ENCODE measurements around the gene LRFN2.

LRFN2 gene

DNA sequence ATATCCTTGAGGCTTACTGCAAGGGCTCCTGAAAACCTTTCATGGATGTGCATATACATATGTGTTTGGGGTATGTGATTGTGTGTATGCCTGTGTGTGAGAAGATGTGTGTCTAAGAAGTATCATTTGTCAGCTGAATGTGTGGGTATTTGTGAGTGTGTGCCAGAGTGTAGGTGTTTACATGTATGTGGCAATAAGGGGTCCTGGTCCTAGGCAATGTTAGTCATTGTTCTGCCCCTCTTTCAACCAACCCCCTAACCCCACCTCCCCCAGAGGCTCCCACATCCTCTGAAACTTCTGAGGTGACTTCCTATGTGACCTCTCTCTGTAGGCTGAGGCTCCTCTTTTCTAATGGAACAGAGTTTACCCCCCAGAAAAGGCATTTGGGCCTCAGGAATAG lies 186.4 kb downstream of the LRFN2 start:
- DNase-seq (ENCODE audit: low read depth) = no peak

DNA sequence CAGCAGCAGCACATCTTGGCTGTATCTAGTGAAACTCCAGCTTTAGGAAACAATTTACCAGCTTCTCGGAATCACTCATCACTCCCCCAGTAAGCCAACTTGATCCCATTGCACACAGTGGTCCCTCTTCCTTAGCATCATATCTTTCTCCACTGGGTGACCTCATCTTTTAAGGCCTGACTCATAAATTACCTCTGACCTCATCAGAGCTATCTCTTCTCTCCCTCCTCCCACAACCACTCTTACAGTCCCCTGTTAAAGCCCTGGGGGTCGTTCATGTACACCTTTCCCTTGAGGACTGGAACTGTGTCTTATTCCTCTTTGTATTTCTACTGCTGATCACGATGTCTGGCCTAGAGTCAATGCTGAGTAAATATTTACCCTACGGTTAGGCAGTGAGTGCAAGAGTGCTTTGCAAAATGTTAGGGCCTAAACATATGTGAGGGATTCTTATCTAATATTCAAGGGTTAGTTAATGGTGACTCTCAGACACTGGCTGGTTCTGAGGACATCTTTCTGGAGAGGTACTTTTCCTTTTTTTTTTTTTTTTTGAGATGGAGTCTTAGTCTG lies 187.2 kb downstream of the LRFN2 start:
- DNase-seq (ENCODE audit: low read depth) = no peak

DNA sequence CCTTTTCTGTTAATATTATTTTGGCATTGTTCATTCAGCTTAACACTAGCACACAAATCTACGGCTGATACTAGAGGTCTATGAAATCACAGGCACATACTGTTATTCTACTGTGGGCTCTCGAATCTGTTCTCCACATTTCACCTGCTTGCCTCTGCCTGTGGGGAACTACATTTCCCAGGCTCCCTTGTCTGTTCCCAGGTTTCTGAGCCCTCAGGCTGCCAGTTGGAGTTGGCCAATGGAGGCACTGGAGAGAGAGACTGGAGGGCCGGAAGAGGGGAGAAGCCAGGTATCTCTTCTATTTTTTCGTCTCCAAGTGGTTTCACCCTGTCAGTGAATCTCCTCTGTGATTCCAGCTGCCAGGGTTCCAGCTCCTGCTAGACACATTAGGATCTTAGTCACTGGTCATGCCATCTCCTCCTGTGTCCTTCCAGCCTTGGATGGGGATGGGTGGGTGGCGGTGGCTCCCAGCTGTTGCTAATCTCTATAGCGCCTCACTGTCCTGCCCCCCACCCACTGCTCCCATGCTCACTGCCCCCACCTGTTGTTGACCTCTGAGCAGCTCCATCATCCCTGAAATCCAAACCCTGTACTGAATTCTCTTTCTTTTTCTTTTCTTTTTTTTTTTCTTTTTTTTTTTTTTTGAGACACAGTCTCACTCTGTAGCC lies 188.2 kb downstream of the LRFN2 start:
- no peak for DNase-seq (ENCODE audit: low read depth)

DNA sequence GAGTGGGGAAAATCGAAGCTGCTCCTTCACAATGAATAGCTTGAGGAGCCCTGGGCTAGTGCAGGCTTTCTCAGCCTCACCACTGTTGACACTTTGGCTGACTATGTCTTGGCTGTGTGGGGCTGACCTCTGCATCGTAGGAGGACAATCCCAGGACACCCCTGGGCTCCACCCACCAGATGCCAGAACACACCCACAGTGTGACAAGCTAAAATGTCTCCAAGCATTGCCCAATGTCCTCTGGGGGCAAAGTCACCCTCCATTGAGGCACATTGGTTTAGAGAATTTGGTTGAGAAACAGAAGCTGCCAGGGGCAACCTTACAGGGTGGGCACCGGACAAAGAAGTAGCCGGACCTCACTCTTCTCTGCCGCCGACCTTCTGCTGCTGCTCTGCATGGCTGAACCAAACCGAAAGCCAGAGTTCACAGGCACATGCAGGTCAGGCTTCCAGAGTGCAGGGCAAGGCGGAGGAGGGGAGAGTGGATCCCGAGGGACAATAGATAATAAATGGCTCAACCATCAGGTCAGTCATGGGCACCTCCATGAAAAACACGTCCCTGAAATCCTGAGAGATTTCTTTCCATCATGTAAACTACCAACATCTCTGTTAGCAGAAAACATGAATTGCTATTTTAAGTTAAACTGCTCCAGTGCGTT lies 189.0 kb downstream of the LRFN2 start:
- DNase-seq (ENCODE audit: low read depth) = no peak

DNA sequence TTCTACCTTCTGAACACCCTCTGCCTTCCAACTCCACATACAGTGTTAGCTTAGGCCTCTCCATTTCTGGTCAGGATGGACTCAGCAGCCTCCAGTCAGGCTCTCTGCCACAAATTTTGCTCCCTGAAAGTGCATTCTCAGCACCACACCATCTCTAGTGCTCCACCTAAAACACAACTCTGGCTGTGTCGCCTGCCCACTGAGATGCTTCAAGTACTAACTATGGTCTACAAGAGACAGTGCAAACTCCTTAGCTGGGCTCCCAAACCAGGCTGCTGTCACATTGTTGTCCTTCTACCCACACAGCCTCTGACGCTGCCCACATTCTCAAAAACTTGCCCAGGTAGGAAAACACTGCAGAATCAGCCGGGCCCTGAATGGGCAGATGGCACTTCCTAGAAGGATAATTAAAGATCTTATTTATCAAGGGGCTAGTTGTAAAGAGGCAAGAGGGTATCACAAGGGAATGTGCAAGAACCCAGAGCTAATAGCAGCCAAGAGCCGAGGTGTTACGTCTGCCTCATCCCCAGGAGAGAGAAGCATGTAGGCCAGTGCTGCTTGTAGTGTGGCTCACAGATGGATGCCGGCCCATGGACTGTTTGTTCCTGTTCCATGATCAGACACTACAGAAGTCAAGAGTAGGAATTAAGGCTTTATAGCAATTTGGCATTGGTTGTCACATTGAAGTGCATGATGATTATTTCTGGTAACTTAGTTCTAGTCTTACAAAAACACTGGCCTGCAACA lies 189.7 kb downstream of the LRFN2 start:
- no peak for DNase-seq (ENCODE audit: low read depth)

DNA sequence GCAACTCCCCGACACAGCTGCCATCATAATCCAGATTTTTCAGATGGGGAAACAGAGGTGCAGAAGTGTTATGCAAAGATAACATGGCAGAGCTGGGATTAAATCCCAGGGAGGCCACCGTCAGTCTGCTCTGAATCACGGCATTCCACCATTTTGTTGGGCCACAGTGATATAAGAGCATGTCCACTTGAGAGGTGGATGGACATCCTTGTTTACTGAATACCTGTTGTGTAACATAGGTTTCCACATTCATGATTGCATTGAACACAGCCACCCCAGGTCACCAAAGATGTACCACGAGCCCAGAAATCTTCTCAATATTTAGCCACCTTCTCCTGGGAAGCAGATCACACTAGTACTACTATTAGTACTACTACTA lies 191.5 kb downstream of the LRFN2 start:
- no peak for DNase-seq (ENCODE audit: low read depth)

DNA sequence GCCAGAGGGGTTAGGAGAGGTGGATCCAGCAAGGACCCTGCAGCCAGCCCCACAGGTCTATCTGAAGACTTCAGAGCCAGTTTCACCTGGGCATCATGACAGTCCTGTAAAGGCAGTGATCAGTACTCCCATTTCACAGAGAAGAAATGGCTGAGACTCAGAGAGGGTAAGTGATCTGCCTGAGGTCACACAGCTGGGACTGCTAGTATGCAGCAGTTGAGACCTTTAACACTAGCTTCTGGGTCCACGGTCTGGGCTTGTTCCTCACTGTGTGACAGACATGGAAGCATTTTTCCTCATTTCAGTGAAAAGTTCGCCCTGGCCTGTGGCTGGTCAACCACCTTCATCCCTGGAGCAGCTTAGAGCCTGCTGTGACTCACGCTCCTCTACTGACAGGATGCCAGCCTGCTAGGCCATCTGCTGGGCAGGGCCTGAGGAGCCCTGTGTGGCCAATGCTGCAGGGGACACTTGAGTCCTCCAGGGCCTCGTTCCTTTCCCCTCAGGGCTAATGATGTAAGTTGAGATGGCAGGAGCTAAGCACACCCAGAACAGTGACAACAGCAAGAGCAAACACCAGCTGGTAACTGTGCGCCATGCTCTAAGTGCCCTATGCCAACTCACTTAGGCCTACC lies 192.0 kb downstream of the LRFN2 start:
- no peak for DNase-seq (ENCODE audit: low read depth)

DNA sequence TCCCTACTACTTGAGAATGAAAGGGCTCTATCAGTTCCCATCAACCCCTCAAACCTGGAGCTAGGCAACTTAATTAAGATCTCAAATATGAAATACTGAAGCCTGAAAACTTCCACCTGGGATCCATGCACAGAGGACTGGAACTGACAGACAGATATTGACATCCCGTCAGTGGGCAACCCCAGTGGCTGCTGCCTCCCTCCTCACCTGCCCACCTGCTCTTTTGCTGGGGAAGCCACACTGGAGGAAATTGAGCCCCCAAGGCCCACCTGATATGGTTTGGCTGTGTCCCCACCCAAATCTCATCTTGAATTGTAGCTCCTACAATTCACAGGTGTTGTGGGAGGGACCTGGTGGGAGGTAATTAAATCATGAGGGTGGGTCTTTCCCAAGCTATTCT lies 192.8 kb downstream of the LRFN2 start:
- DNase-seq (ENCODE audit: low read depth) = no peak

DNA sequence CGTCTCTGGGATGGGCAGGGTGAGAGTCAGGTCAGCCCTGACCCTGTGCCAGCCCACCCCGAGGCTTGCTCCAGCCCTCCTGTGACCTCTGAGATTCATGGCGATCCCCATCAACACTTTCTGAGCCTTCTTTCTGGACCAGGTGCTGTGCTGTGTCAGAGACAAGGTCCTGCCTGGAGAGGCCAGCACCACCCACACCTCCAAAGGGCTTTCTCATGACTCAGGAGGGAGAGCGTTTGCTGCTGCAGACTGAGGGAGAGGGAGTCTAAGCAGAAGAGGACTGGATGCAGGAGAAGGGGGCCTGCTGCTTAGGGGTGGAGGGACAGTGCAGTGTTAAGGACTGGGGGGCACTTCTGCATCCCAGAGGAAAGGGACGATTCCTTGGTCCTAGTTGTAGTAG lies 193.5 kb downstream of the LRFN2 start:
- DNase-seq (ENCODE audit: low read depth) = no peak

DNA sequence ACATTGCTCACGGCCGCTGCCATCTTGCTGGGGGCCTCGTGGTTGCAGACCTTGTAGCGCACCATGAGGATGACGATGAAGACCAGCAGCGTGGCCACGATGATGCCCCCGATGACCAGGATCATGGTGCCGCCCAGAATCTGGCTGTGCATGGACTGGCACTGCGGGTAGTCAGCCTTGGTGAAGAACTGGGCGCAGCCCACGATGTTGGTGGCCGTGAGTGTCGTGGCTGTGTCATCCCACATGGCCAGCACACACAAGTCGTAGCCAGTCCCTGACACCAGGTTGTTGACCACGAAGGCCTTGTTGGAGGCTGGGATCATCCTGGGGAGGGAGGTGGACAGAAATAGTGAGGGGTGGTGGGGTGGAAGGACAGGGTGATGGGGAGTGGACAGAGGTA lies 194.6 kb downstream of the LRFN2 start:
- no peak for DNase-seq (ENCODE audit: low read depth)

DNA sequence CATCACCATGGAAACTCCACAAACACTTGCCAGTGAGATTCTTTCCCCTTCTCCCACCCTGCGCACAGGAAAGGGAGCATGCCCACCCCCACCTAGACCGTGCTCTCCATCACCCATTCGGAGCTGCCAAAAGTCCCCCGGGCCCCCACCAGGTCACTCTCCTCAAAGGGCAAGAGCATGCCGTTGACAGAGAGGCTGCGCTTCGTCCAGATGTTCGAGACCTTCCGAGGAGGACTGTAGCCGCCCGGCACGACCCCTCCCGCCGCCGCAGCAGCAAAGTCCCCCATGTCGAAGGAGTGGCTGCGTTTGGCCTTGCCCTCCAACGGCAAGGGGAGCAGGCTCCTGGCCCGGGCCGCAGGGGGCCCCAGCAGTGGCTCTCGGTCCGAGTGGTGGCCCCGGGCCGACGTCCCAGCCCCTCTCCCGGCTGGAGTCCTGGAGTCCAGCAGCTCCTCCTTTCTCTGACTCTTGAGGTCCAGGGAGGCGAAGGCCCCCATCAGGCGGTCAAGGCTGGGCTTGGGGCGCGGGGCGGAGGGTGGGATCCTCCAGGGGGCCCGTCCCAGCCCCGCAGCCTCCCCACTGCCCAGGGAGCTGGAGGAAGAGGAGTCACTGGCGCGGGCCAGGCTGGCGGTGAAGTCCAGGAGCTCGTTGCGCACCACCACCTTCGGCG lies 195.2 kb downstream of the LRFN2 start:
- DNase-seq (ENCODE audit: low read depth) = no peak

DNA sequence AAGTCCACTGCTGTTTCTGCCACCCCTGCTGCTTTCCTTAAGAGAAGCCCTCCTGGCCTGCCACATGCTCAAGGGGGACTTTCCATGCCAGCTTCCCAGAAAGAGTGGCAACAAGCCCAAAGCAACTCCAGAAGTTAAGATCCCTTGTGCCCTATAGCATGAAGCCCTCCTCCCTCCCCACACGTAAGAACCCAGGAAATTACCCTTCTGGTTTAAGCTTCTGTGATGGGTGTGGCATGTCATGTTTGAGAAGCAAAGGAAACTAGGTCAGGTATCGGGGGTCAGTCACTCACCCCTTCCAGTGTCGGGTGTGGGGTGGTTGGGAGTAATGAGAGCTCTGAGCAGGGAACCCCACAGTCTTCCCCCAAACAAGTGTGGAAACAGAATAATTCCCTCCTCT lies 196.1 kb downstream of the LRFN2 start:
- DNase-seq (ENCODE audit: low read depth) = no peak

DNA sequence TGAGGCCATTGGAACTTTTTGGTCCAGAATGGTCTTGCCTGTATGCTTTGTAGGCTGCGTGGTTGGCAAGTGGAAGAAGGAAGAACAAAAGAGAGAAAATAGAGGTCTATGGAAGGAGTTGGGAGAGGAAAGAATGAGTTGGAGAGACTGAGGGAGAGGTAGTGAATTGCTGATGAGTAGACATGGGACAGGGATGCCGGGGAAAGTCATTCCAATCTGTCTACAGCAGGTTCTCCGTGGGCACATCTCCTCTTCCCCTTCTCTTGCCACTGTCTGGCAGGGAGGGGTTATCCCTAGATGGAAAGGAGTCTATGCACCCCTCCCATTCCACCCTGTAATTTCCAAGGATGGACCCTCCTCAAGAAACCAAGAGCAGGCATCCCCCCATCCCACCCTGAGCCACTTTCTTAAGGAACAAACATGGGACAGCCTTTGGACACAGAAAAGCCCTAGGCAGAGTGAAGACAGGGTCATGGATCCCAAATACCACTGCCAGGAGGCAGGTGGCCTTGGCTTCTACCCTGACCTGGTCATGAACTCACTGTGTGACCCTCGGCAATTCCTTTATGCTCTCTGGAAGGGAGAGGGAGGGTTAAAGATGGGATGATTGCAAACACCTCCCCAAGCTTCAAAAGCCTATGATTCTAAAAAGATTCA lies 196.9 kb downstream of the LRFN2 start:
- DNase-seq (ENCODE audit: low read depth) = no peak

DNA sequence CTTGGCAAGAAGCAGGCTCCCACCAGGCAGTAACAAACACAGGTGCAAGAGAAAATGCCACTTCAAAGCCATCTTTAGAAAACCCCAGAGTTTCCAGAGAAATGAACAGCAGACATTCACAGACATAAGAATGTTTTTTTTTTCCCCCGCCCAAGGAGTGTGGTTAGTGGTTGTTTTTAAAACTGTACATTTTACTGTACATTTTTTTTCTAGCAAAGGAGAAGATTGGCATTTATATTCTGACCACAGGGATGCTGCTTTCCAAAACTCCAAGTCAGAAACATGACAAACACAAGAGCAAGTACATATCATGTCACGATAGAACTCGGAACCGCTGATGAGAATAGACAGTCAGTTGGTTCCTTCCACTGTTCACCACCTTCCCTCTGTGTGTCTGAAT lies 197.9 kb downstream of the LRFN2 start:
- DNase-seq (ENCODE audit: low read depth) = no peak

DNA sequence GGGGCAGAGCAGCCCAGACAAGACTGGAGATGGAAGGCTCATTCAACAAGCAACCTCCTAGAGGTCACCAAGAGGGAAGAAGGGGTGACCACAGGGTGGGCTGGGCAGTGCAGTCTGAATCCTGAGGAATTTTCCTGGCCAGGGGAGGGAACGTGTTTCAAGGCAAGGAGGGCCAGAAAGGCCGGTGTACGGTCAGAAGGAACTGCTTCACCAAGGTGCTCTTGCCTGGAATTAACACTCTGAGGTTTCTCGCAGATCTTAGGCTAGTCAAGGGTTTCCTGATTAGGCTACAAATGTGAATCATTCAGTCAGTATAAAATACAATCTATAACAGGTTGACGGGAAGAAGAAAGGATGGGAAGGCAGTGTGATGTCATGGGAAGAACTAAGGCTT lies 199.3 kb downstream of the LRFN2 start:
- DNase-seq (ENCODE audit: low read depth) = no peak

DNA sequence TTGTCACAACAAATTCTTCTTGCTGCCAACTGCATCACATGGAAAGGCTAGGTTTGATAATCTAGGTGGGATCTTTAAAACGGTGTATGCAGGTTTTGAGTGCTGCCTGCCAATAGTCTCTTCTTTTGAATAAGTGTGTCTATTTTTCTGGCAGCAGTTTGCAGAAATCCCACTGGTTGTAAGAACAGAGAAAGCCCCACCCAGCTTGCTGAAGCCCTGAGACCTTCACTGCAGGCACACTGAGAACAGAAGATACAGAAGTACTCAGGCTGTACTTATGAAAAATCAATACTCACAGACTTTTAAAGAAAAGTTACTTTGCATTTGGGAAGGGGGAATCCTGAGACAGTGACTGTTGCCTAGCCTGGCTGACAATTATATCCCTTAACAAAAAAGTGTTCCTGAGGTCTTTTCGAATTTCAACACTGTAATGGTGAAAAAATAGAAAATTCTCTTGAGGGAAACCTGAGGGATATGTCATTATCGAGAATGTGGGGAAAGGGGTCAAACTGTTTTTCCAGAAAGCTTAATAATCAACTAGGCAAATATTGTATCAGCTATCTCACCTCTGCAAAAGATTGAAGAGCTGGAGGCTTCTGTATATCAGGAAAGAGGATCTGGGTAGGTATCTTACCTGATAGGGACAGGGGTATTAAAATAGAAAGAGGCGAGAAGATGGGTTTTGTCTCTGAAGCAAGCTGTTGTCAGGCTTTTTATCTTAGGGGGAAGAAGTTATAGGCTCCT lies 199.9 kb downstream of the LRFN2 start:
- DNase-seq (ENCODE audit: low read depth) = no peak

DNA sequence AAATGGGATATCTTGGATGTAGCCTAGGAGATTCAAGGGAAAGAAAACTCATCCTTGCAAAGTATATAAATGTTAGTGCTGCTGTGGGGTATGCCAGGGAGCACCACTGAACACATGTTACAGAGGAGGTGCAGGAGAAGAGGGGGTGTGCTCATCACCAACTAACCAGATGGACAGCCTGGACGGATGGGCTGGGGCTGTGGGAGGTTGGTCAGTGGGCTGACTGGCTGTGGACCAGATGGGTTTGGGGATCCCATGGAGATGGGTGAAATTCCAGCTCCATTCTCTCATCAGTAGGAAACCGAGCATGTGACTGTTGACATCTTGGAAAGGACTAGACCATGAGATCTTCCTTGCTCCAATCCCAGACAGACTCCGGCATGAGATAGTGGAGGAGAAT lies 201.0 kb downstream of the LRFN2 start:
- DNase-seq (ENCODE audit: low read depth) = no peak

DNA sequence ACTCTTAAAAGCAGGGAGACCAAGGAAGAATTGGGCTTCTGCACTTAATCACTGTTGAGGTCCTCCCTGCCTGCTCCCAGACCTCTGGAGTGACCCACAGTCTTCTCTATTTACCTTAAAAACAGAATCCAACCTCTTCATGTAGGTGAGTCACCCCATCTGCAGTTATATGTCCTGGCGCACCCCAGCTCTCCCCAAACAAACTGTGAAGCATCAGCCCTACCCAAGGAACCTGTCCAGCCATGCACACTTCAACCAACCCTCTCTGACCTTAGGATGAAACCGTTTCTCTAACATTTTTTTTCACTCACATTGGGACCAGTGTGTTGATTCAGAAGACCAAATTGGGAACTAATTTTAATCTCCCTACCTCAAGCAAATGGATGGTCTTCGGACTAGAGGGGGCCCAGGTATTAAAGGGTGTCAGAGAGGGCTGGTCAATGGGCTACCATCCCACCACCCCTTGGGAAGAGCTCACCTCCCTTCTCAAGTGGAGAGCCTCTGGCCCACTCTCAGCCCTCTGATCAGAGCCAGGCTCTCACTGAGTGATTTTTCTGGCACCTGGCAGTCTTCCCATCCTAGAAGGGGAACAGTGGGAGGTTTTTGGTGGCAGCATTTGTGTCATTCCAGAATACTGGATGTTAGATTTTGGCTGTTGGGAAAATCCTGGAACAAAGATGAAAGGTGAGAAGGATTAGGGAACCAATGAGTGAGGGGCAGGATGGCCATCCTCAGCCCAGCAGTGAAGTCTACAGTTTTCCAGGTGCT lies 203.6 kb downstream of the LRFN2 start:
- no peak for DNase-seq (ENCODE audit: low read depth)

DNA sequence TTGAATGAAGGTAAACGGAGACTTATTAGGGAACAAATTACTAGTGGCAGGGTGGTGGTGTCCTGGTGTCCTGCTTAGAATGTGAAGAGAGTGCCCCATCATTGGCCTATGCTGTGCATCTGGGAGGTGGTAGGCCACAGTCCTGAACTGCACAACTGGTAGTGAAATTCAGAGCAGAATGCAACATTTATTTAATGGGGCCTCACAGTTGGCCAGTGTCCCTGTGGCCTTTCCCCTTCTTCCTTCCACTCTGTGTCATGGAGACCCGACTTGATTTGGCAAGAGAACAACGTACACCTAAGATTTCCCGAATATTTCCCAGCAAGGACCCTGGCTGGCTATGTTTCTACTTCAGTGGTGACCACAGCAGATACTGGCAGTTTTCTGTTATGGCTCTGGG lies 206.9 kb downstream of the LRFN2 start:
- DNase-seq (ENCODE audit: low read depth) = no peak

DNA sequence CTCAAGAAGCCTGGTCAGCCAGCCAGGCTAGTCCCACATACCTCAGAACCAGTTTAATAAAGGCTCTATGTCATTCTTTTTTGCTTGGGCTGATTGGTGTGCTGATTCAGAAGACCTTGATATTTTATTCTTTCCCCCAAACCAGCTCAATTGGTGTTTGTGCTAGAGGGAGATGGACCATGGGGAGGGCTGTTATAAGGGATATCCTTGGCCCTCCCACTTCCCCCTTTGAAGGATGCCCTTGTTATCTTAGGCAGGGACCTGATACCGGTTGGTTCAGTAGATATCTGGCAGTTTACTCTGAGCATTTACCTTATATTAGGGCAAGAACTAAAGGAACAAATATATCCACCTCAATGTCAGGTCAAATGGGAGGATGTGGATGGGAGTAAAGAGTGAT lies 207.4 kb downstream of the LRFN2 start:
- no peak for DNase-seq (ENCODE audit: low read depth)

Data from activated T-cell treated with anti-CD3 and anti-CD28 coated beads for 1 hour (primary cell).